HepG2 (cell line): ENCODE measurements around the gene TPRX1. TPM values are rescaled to one million over a fixed set of nuclear protein-coding genes. Genes with fewer than 3 reads are reported as not detected.

Source experiments
- ATAC-seq: fragments of 200-7000 bp; cut with Tn5 transposase; 3 replicates; pipeline ENCODE4 v1.9.1; 2020; ENCODE audit warnings: mild to moderate bottlenecking, moderate library complexity
- BruUV-seq: library from RNA; stranded (reverse); fragments of 400-500 nt; replicated peaks from 2 replicates; lab custom pipeline; 2021; lab: Mats Ljungman, UMichigan
- CTCF ChIA-PET: fragments of 300-600 bp; formaldehyde crosslinking; extraction: SDS; loops from one replicate; lab custom pipeline; 2021; ENCODE audit warnings: low total read pairs, inconsistent platforms, low intra/inter-chr PET ratio; lab: Yijun Ruan, JAX
- POLR2A ChIA-PET: fragments of 350-600 bp; sonication (Branson Sonifier 250); formaldehyde crosslinking; loops from one replicate; lab custom pipeline; 2020; ENCODE audit warnings: antibody characterized with exemption, inconsistent platforms; lab: Yijun Ruan, JAX
- DNase-seq: peaks from one replicate; pipeline ENCODE4 v3.0.0-alpha.2; 2015; ENCODE audit warnings: low spot score
- FAIRE-seq: peaks from 3 replicates; lab custom pipeline; 2011; peaks lifted over from hg19 to GRCh38; lab: Jason Lieb, UNC
- H2AFZ ChIP-seq: one replicate; pipeline ENCODE4 v1.6.1; 2011; ENCODE audit warnings: low read length, inconsistent platforms
- H3K27ac ChIP-seq: fragments of 300-600 bp; 3 replicates; pipeline ENCODE4 v1.8.0; 2011; ENCODE audit warnings: mixed run types, mild to moderate bottlenecking, mixed read lengths, low read length, inconsistent platforms; ENCODE audit not compliant: insufficient read depth; ENCODE audit errors: extremely low read length
- H3K27me3 ChIP-seq, 2 experiments: fragments of 200-600 bp in 1 of 2; 2 replicates in 1 of 2; 3 replicates in 1 of 2; pipeline versions ENCODE4 v1.6.0 to v1.8.0; 2011; ENCODE audit warnings: low read length in 2 of 2, mild to moderate bottlenecking in 2 of 2, moderate library complexity in 2 of 2, inconsistent platforms in 1 of 2; ENCODE audit not compliant: insufficient read depth in 2 of 2, control insufficient read depth in 1 of 2
- H3K36me3 ChIP-seq, 2 experiments: fragments of 200-600 bp in 1 of 2; replicated peaks in 1 of 2; 2 replicates in 1 of 2; 3 replicates in 1 of 2; pipeline versions ENCODE4 v1.5.1 to v1.8.0; 2011; ENCODE audit warnings: low read length in 2 of 2, inconsistent platforms in 1 of 2; ENCODE audit not compliant: insufficient read depth in 2 of 2, control insufficient read depth in 1 of 2
- H3K4me1 ChIP-seq: 2 replicates; pipeline ENCODE4 v1.5.1; 2012; ENCODE audit warnings: low read length, inconsistent platforms; ENCODE audit not compliant: insufficient read depth
- H3K4me2 ChIP-seq: 2 replicates; pipeline ENCODE4 v1.6.0; 2011; ENCODE audit warnings: low read depth, low read length, inconsistent platforms
- H3K4me3 ChIP-seq, 3 experiments: fragments of 200-600 bp in 1 of 3; sonication (generic), shearing (Covaris generic) in 1 of 3; replicated peaks in 1 of 3; 2 replicates each; pipeline ENCODE4 v1.5.1; 2011 to 2016; ENCODE audit warnings: low read length in 3 of 3, inconsistent platforms in 2 of 3, low read depth in 2 of 3, mild to moderate bottlenecking in 2 of 3, control low read depth in 1 of 3, mixed read lengths in 1 of 3; ENCODE audit not compliant: insufficient read depth in 1 of 3
- H3K79me2 ChIP-seq: one replicate; pipeline ENCODE4 v1.6.1; 2011; ENCODE audit warnings: low read length, inconsistent platforms; ENCODE audit not compliant: insufficient read depth
- H3K9ac ChIP-seq: 2 replicates; pipeline ENCODE4 v1.6.0; 2011; ENCODE audit warnings: mild to moderate bottlenecking, low read depth, low read length, inconsistent platforms; ENCODE audit not compliant: insufficient read depth
- H3K9me3 ChIP-seq: 2 replicates; pipeline ENCODE4 v1.5.1; 2012; ENCODE audit warnings: mild to moderate bottlenecking, low read length
- H4K20me1 ChIP-seq: 2 replicates; pipeline ENCODE4 v1.6.0; 2011; ENCODE audit warnings: inconsistent platforms, mild to moderate bottlenecking, low read length, moderate library complexity; ENCODE audit not compliant: insufficient read depth
- BCL6 ChIP-seq: IDR thresholded peaks from 2 replicates; pipeline ENCODE4 v1.6.1; 2016; ENCODE audit warnings: missing genetic modification reagents, missing compliant biosample characterization
- CC2D1A ChIP-seq: sonication (generic); formaldehyde crosslinking; IDR thresholded peaks from 2 replicates; pipeline ENCODE4 v1.8.1; 2023; ENCODE audit warnings: mild to moderate bottlenecking, missing genetic modification reagents
- CHCHD3 ChIP-seq: sonication (generic); formaldehyde crosslinking; IDR thresholded peaks from 2 replicates; pipeline ENCODE4 v1.8.0; 2022; ENCODE audit warnings: mild to moderate bottlenecking, missing genetic modification reagents, moderate library complexity
- HIVEP1 ChIP-seq: sonication (generic); formaldehyde crosslinking; IDR thresholded peaks from 2 replicates; pipeline ENCODE4 v1.4.0; 2020; ENCODE audit warnings: mild to moderate bottlenecking, missing genetic modification reagents
- HNRNPLL ChIP-seq: fragments of 200-400 bp; formaldehyde crosslinking; IDR thresholded peaks from 2 replicates; pipeline ENCODE4 v1.6.1; 2017; ENCODE audit warnings: mild to moderate bottlenecking, low read depth, low read length; ENCODE audit not compliant: poor library complexity, severe bottlenecking
- KDM1A ChIP-seq: IDR thresholded peaks from 2 replicates; pipeline ENCODE4 v1.6.1; 2016; ENCODE audit warnings: missing compliant biosample characterization
- SNAPC2 ChIP-seq: sonication (generic); formaldehyde crosslinking; IDR thresholded peaks from 2 replicates; pipeline ENCODE4 v1.8.1; 2022; ENCODE audit warnings: mild to moderate bottlenecking, missing genetic modification reagents
- TBP ChIP-seq: sonication (generic); formaldehyde crosslinking; IDR thresholded peaks from 2 replicates; pipeline ENCODE4 v1.5.0; 2020; ENCODE audit warnings: missing genetic modification reagents
- TOE1 ChIP-seq: sonication (generic); formaldehyde crosslinking; IDR thresholded peaks from 2 replicates; pipeline ENCODE4 v1.4.0; 2020; ENCODE audit warnings: mild to moderate bottlenecking, missing genetic modification reagents
- ZNF205 ChIP-seq: IDR thresholded peaks from 2 replicates; pipeline ENCODE4 v1.6.1; 2018; ENCODE audit warnings: missing biosample characterization, missing genetic modification reagents
- ZNF446 ChIP-seq: sonication (generic); formaldehyde crosslinking; IDR thresholded peaks from 2 replicates; pipeline ENCODE4 v1.5.0; 2020; ENCODE audit warnings: mild to moderate bottlenecking, missing genetic modification reagents
- ZNF513 ChIP-seq: sonication (generic); formaldehyde crosslinking; conservative IDR thresholded peaks from 2 replicates; pipeline ENCODE4 v1.5.0; 2020; ENCODE audit warnings: missing genetic modification reagents
- ZNF570 ChIP-seq: sonication (generic); formaldehyde crosslinking; IDR thresholded peaks from 2 replicates; pipeline ENCODE4 v1.4.0; 2020; ENCODE audit warnings: mild to moderate bottlenecking, missing genetic modification reagents, borderline replicate concordance
- ZNF672 ChIP-seq: sonication (generic); formaldehyde crosslinking; IDR thresholded peaks from 2 replicates; pipeline ENCODE4 v1.8.1; 2022; ENCODE audit warnings: missing genetic modification reagents
- ZNF724P ChIP-seq: sonication (generic); formaldehyde crosslinking; IDR thresholded peaks from 2 replicates; pipeline ENCODE4 v1.8.0; 2022; ENCODE audit warnings: missing genetic modification reagents, borderline replicate concordance
- WGBS: methylation state at CpG from one replicate; pipeline ENCODE4 v1.1.6; 2017; ENCODE audit warnings: low lambda C conversion rate; 5-methylcytosine and 5-hydroxymethylcytosine counted together
- in situ Hi-C: cut with HindIII; loops from 2 replicates; pipeline ENCODE4 v1.10.0; 2017; ENCODE audit warnings: low pct_unique_long_range_greater_than_20kb; ENCODE audit not compliant: extremely low pct_ligation_motif_present
- intact Hi-C: fragments of 100-400 bp; cut with micrococcal nuclease; formaldehyde crosslinking; loops from one replicate; pipeline ENCODE4 v1.10.0; 2022; ENCODE audit not compliant: unreplicated experiment
- polyA plus RNA-seq, 8 experiments: library from polyadenylated mRNA; depleted of rRNA in 3 of 8; stranded (reverse) in 7 of 8; unstranded in 1 of 8; fragments of >200 nt; fragmentation: Illumina TruSeq in 4 of 8; extraction: Trizol in 4 of 8; gene quantifications; 2 replicates each; pipeline versions ENCODE4 v1.2.1 to v1.2.3, GENCODE V29; 2011 to 2016; ENCODE audit warnings: low read depth in 4 of 8, missing spikeins in 1 of 8, mixed read lengths in 1 of 8; ENCODE audit not compliant: insufficient read depth in 1 of 8
- total RNA-seq, 5 experiments: library from RNA; depleted of rRNA; stranded (reverse); fragments of >200 nt; fragmentation: Illumina TruSeq; extraction: Trizol; gene quantifications; 2 replicates each; pipeline ENCODE4 v1.2.3, GENCODE V29; 2016; ENCODE audit warnings: low read depth in 1 of 5
- TF ChIP-seq, protein P1 (sequence below): sonication (generic); formaldehyde crosslinking; IDR thresholded peaks from 2 replicates; pipeline ENCODE4 v1.4.0; 2020; ENCODE audit warnings: missing genetic modification reagents
- TF ChIP-seq, protein P2 (sequence below): sonication (generic); formaldehyde crosslinking; IDR thresholded peaks from 2 replicates; pipeline ENCODE4 v1.5.0; 2020; ENCODE audit warnings: missing genetic modification reagents, mild to moderate bottlenecking, borderline replicate concordance
- TF ChIP-seq, protein P3 (sequence below): sonication (generic); formaldehyde crosslinking; IDR thresholded peaks from 2 replicates; pipeline ENCODE4 v1.4.0; 2020; ENCODE audit warnings: mild to moderate bottlenecking, missing genetic modification reagents
- TF ChIP-seq, protein P4 (sequence below): sonication (generic); formaldehyde crosslinking; conservative IDR thresholded peaks from 2 replicates; pipeline ENCODE4 v1.8.1; 2023; ENCODE audit warnings: missing genetic modification reagents

The TPRX1 gene
- total and polyA plus RNA-seq, 2 of the 13 experiments (the other 11 are each of a cell fraction or from before 2014, with no cell fraction given), result not detected

GRCh38 chr19:47836038-47836437, 31.7 kb upstream of the TPRX1 start (continued):
- TF ChIP-seq, protein P1, sequence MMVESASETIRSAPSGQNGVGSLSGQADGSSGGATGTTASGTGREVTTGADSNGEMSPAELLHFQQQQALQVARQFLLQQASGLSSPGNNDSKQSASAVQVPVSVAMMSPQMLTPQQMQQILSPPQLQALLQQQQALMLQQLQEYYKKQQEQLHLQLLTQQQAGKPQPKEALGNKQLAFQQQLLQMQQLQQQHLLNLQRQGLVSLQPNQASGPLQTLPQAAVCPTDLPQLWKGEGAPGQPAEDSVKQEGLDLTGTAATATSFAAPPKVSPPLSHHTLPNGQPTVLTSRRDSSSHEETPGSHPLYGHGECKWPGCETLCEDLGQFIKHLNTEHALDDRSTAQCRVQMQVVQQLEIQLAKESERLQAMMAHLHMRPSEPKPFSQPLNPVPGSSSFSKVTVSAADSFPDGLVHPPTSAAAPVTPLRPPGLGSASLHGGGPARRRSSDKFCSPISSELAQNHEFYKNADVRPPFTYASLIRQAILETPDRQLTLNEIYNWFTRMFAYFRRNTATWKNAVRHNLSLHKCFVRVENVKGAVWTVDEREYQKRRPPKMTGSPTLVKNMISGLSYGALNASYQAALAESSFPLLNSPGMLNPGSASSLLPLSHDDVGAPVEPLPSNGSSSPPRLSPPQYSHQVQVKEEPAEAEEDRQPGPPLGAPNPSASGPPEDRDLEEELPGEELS (CRISPR knock-in tag), result no peak
- TF ChIP-seq, all 625 proteins: peak for 0

DNA sequence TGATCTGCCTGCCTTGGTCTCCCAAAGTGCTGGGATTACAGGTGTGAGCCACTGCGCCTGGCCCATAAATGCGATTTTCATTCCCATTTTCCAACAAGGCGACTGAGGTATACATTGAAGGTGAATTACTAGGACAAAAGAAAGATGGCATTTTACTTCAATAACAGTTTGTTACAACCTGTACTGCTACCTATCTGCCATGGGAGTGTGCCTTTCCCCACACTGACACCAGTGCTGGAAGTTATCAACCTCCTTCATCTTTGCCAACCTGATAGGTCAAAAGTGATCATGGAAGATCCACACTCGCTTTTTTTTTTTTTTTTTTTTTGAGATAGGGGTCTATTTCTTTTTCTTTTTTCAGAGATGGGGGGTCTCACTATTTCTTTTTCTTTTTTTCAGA, 28.4 kb upstream of the TPRX1 start:
- no peak for ATAC-seq
- no peak for DNase-seq
- Histone ChIP-seq H4K20me1 (no peaks in the 10 kb centered on the region), H3K9me3 (no peaks in the 10 kb centered on the region), H3K27ac (no peak overlapping the region), H2AFZ (no peak overlapping the region), H3K79me2 (no peaks in the 10 kb centered on the region), H3K4me3 (no peak overlapping the region), H3K27me3 (no peaks in the 10 kb centered on the region), H3K36me3 (no peaks in the 10 kb centered on the region), H3K4me1 (no peaks in the 10 kb centered on the region), H3K9ac (no peak overlapping the region), H3K4me2 (no peak overlapping the region)
- BruUV-seq, result no TSS peak
- peak; percentile 23 for FAIRE-seq
- 68% methylated on average over 4 of the region's 4 CpGs for WGBS
- in situ Hi-C loops (no loop called here), intact Hi-C loops (no loop called here)
- ChIA-PET CTCF (no interaction called here), POLR2A (no interaction called here)
- TF ChIP-seq, protein P2, sequence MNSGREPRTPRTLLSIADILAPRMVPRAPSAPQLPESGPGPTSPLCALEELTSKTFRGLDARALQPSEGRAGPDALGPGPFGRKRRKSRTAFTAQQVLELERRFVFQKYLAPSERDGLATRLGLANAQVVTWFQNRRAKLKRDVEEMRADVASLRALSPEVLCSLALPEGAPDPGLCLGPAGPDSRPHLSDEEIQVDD (CRISPR knock-in tag), result no peak
- TF ChIP-seq KDM1A (CRISPR knock-in tag), result no peak
- TF ChIP-seq TOE1 (CRISPR knock-in tag), result no peak
- no peak for TF ChIP-seq ZNF446 (CRISPR knock-in tag)
- TF ChIP-seq HIVEP1 (CRISPR knock-in tag), result no peak
- no peak for TF ChIP-seq ZNF724P
- no peak for TF ChIP-seq ZNF672 (CRISPR knock-in tag)
- no peak for TF ChIP-seq TBP (CRISPR knock-in tag)
- TF ChIP-seq CC2D1A, result no peak
- TF ChIP-seq, protein P3, sequence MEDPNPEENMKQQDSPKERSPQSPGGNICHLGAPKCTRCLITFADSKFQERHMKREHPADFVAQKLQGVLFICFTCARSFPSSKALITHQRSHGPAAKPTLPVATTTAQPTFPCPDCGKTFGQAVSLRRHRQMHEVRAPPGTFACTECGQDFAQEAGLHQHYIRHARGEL (CRISPR knock-in tag), result no peak
- TF ChIP-seq ZNF513 (CRISPR knock-in tag), result no peak
- no peak for TF ChIP-seq ZNF570
- no peak for TF ChIP-seq BCL6
- no peak for TF ChIP-seq SNAPC2 (CRISPR knock-in tag)
- TF ChIP-seq, protein P4, sequence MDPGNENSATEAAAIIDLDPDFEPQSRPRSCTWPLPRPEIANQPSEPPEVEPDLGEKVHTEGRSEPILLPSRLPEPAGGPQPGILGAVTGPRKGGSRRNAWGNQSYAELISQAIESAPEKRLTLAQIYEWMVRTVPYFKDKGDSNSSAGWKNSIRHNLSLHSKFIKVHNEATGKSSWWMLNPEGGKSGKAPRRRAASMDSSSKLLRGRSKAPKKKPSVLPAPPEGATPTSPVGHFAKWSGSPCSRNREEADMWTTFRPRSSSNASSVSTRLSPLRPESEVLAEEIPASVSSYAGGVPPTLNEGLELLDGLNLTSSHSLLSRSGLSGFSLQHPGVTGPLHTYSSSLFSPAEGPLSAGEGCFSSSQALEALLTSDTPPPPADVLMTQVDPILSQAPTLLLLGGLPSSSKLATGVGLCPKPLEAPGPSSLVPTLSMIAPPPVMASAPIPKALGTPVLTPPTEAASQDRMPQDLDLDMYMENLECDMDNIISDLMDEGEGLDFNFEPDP (CRISPR knock-in tag), result no peak
- TF ChIP-seq CHCHD3 (CRISPR knock-in tag), result no peak
- no peak for TF ChIP-seq HNRNPLL
- TF ChIP-seq ZNF205 (CRISPR knock-in tag), result no peak
